Measurements from ENCODE around the gene MYCN. TPM values are rescaled to one million over a fixed set of nuclear protein-coding genes. Genes with fewer than 3 reads are reported as not detected.

The MYCN gene
- total and polyA plus RNA-seq, 4 donors = 0.16 to 1.3 TPM; not detected in 2

DNA sequence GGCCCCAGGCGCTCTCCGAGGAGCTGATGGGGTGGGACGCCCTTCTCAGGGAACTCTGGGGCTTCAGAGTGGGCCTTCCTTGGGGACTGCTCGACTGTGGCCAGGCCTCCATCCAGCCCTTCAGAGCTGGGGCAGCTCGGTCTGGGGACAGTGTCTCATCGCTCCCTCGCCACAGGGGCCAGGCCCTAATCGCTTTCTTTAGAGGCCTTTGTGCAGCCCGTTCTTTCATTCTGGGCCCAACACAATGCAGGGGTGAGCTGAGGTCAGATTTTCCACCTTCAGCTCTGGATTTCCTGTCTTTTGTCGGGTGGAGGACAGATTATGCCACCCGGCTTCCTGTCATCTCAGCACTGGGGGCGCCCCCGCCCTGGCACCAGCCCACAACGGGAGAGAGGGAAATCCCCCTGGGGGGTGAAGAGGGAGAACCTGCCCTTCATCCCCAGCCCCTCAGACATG is 25.2 kb downstream of the MYCN start:
- TF ChIP-seq YY1 (IDR thresholded peaks at IDR 0.05) (no peak), HNF4A (conservative IDR thresholded peaks at IDR 0.05) (no peak), RXRA (IDR thresholded peaks at IDR 0.05) (no peak), NR2F2 (IDR thresholded peaks at IDR 0.05) (no peak), HNF4G (IDR thresholded peaks at IDR 0.05) (no peak), RAD21 (IDR thresholded peaks at IDR 0.05) (no peak), FOXA1 (IDR thresholded peaks at IDR 0.05) (no peak), TAF1 (conservative IDR thresholded peaks at IDR 0.05) (no peak), JUND (IDR thresholded peaks at IDR 0.05) (no peak), SP1 (IDR thresholded peaks at IDR 0.05) (no peak), FOXA2 (IDR thresholded peaks at IDR 0.05) (no peak), EGR1 (IDR thresholded peaks at IDR 0.05; ENCODE audit: low read depth in 2 of 2) (no peak), GABPA (IDR thresholded peaks at IDR 0.05 in 1 of 2, conservative IDR thresholded peaks at IDR 0.05 in 1 of 2) (no peak)
- TF ChIP-seq, protein P1, sequence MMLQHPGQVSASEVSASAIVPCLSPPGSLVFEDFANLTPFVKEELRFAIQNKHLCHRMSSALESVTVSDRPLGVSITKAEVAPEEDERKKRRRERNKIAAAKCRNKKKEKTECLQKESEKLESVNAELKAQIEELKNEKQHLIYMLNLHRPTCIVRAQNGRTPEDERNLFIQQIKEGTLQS (IDR thresholded peaks at IDR 0.05) = no peak
- TF ChIP-seq, protein P2, sequence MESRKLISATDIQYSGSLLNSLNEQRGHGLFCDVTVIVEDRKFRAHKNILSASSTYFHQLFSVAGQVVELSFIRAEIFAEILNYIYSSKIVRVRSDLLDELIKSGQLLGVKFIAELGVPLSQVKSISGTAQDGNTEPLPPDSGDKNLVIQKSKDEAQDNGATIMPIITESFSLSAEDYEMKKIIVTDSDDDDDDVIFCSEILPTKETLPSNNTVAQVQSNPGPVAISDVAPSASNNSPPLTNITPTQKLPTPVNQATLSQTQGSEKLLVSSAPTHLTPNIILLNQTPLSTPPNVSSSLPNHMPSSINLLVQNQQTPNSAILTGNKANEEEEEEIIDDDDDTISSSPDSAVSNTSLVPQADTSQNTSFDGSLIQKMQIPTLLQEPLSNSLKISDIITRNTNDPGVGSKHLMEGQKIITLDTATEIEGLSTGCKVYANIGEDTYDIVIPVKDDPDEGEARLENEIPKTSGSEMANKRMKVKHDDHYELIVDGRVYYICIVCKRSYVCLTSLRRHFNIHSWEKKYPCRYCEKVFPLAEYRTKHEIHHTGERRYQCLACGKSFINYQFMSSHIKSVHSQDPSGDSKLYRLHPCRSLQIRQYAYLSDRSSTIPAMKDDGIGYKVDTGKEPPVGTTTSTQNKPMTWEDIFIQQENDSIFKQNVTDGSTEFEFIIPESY (IDR thresholded peaks at IDR 0.05) = no peak
- TF ChIP-seq, protein P3, sequence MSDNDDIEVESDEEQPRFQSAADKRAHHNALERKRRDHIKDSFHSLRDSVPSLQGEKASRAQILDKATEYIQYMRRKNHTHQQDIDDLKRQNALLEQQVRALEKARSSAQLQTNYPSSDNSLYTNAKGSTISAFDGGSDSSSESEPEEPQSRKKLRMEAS (IDR thresholded peaks at IDR 0.05) = no peak
- TF ChIP-seq, protein P4, sequence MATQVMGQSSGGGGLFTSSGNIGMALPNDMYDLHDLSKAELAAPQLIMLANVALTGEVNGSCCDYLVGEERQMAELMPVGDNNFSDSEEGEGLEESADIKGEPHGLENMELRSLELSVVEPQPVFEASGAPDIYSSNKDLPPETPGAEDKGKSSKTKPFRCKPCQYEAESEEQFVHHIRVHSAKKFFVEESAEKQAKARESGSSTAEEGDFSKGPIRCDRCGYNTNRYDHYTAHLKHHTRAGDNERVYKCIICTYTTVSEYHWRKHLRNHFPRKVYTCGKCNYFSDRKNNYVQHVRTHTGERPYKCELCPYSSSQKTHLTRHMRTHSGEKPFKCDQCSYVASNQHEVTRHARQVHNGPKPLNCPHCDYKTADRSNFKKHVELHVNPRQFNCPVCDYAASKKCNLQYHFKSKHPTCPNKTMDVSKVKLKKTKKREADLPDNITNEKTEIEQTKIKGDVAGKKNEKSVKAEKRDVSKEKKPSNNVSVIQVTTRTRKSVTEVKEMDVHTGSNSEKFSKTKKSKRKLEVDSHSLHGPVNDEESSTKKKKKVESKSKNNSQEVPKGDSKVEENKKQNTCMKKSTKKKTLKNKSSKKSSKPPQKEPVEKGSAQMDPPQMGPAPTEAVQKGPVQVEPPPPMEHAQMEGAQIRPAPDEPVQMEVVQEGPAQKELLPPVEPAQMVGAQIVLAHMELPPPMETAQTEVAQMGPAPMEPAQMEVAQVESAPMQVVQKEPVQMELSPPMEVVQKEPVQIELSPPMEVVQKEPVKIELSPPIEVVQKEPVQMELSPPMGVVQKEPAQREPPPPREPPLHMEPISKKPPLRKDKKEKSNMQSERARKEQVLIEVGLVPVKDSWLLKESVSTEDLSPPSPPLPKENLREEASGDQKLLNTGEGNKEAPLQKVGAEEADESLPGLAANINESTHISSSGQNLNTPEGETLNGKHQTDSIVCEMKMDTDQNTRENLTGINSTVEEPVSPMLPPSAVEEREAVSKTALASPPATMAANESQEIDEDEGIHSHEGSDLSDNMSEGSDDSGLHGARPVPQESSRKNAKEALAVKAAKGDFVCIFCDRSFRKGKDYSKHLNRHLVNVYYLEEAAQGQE (IDR thresholded peaks at IDR 0.05) = no peak
- TF ChIP-seq, protein P5, sequence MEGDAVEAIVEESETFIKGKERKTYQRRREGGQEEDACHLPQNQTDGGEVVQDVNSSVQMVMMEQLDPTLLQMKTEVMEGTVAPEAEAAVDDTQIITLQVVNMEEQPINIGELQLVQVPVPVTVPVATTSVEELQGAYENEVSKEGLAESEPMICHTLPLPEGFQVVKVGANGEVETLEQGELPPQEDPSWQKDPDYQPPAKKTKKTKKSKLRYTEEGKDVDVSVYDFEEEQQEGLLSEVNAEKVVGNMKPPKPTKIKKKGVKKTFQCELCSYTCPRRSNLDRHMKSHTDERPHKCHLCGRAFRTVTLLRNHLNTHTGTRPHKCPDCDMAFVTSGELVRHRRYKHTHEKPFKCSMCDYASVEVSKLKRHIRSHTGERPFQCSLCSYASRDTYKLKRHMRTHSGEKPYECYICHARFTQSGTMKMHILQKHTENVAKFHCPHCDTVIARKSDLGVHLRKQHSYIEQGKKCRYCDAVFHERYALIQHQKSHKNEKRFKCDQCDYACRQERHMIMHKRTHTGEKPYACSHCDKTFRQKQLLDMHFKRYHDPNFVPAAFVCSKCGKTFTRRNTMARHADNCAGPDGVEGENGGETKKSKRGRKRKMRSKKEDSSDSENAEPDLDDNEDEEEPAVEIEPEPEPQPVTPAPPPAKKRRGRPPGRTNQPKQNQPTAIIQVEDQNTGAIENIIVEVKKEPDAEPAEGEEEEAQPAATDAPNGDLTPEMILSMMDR (IDR thresholded peaks at IDR 0.05; ENCODE audit: low read depth, low read length, missing input control) = no peak
- H3K4me1 ChIP-seq (ENCODE audit: control insufficient read depth in 4 of 4, insufficient read depth in 4 of 4, low read length in 3 of 4) = no peaks in the 10 kb centered on the region
- WGBS = 82% methylated on average over 14 of the region's 14 CpGs
- no peak overlapping the region for H3K9ac ChIP-seq (ENCODE audit: low read depth in 1 of 2, low read length in 2 of 2)
- no peaks in the 10 kb centered on the region for H3K9me3 ChIP-seq (ENCODE audit: control insufficient read depth in 4 of 4, low read length in 3 of 4)
- H3K36me3 ChIP-seq (ENCODE audit: control insufficient read depth in 4 of 4, insufficient read depth in 3 of 4, low read depth in 1 of 4, low read length in 3 of 4) = no peaks in the 10 kb centered on the region
- no peak overlapping the region for H3K4me3 ChIP-seq (ENCODE audit: low read depth in 1 of 3, low read length in 3 of 3)
- H3K27ac ChIP-seq (ENCODE audit: low read depth in 1 of 2, low read length in 2 of 2) = no peak overlapping the region
- H3K27me3 ChIP-seq (ENCODE audit: control insufficient read depth in 4 of 4, insufficient read depth in 4 of 4, low read length in 3 of 4) = no peaks in the 10 kb centered on the region
- DNase-seq (ENCODE audit: low spot score) = no peak
